ENCODE measurements around the gene HLA-DQA1.

- TF ChIP-seq GATA2 (IDR thresholded peaks at IDR 0.05; ENCODE audit: low read depth, low read length) (no peak), GATA3 (IDR thresholded peaks at IDR 0.05; ENCODE audit: low read depth, low read length) (no peak)
Measured at GRCh38 chr6:32669893-32670292, 32.7 kb downstream of the HLA-DQA1 start.
